Liver (tissue), 3 donors: ENCODE measurements around the gene RPH3AL.

Source experiments
- GABPA ChIP-seq, 2 donors: IDR thresholded peaks in 1 of 2; conservative IDR thresholded peaks in 1 of 2; 2 replicates each; pipeline ENCODE4 v1.6.1; 2016; ENCODE audit warnings: antibody characterized with exemption in 2 of 2, mild to moderate bottlenecking in 1 of 2, moderate library complexity in 1 of 2
- JUND ChIP-seq, 2 donors: IDR thresholded peaks; 2 replicates each; pipeline ENCODE4 v1.6.1; 2016; ENCODE audit warnings: antibody characterized with exemption in 2 of 2
- TF ChIP-seq, protein P1 (sequence below): fragments of 150-350 bp; IDR thresholded peaks from 2 replicates; pipeline ENCODE4 v1.5.1; 2017; ENCODE audit warnings: improper control_type of control experiment, low read depth, low read length; ENCODE audit not compliant: missing input control
- donor health status: healthy.
- donor health status: healthy.

DNA sequence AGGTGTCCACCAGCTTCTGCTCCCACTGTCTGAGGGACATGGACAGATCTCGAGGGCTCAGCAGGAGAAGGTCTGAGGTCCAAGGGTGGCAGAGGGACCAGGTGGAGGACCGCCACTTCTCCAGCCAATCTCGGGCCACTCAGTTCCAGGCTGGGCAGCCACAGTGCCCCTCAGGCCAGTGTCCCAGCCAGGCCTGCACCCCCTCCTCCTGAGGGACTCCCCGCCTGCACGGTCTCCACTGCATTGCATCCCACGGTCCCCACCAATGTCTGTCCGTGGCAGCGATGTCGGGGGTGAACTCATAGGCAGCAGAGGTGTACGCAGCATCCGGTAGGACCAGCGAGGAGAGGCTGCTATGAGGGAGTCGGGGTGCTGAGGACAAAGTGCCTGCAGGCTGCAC, 107.0 kb downstream of the RPH3AL start:
- TF ChIP-seq JUND (IDR thresholded peaks at IDR 0.05) (no peak), GABPA (IDR thresholded peaks at IDR 0.05 in 1 of 2, conservative IDR thresholded peaks at IDR 0.05 in 1 of 2) (no peak)
- TF ChIP-seq, protein P1, sequence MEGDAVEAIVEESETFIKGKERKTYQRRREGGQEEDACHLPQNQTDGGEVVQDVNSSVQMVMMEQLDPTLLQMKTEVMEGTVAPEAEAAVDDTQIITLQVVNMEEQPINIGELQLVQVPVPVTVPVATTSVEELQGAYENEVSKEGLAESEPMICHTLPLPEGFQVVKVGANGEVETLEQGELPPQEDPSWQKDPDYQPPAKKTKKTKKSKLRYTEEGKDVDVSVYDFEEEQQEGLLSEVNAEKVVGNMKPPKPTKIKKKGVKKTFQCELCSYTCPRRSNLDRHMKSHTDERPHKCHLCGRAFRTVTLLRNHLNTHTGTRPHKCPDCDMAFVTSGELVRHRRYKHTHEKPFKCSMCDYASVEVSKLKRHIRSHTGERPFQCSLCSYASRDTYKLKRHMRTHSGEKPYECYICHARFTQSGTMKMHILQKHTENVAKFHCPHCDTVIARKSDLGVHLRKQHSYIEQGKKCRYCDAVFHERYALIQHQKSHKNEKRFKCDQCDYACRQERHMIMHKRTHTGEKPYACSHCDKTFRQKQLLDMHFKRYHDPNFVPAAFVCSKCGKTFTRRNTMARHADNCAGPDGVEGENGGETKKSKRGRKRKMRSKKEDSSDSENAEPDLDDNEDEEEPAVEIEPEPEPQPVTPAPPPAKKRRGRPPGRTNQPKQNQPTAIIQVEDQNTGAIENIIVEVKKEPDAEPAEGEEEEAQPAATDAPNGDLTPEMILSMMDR = no peak
